ENCODE data around the gene RNF151.
A peak's percentile ranks its signal among the peaks of the same experiment; 100 is the strongest.

The RNF151 gene

GRCh38 chr16:1933097-1933661 lies 33.5 kb upstream of the RNF151 start:
- peak overlapping the region in 1 of 2 experiments; percentile 24 for H2BK12ac ChIP-seq (ENCODE audit: low read length in 2 of 2)
- no peak overlapping the region for H2BK120ac ChIP-seq (ENCODE audit: low read depth, low read length)
- no peak overlapping the region for H3K9ac ChIP-seq (ENCODE audit: low read length)
- no peak for DNase-seq
- H3K9me3 ChIP-seq (ENCODE audit: control insufficient read depth, low read length) = no peaks in the 10 kb centered on the region
- H2BK15ac ChIP-seq (ENCODE audit: low read depth, poor library complexity, severe bottlenecking) = no peak overlapping the region
- H3K79me1 ChIP-seq (replicated peaks; ENCODE audit: low read length, poor library complexity, severe bottlenecking) = no peaks in the 10 kb centered on the region
- peaks cover 0 to 24% of the 10 kb centered on the region in 2 experiments for H3K27me3 ChIP-seq (ENCODE audit: control insufficient read depth in 1 of 2, insufficient read depth in 1 of 2, low read length in 2 of 2)
- no peak overlapping the region for H4K91ac ChIP-seq (ENCODE audit: low read length)
- H3K23ac ChIP-seq (ENCODE audit: low read length in 2 of 2) = peak overlapping the region in 1 of 2 experiments; percentile 18
- WGBS = 78% methylated on average over 23 of the region's 23 CpGs
- H3K27ac ChIP-seq (ENCODE audit: low read length, poor library complexity, severe bottlenecking) = no peak overlapping the region
- no peak overlapping the region for H2AFZ ChIP-seq (ENCODE audit: low read depth, low read length)
- H3K4me1 ChIP-seq (ENCODE audit: control insufficient read depth, insufficient read depth, low read depth, low read length) = peaks cover 22% of the 10 kb centered on the region
- no peak overlapping the region for H2BK5ac ChIP-seq (ENCODE audit: low read depth, low read length, poor library complexity, severe bottlenecking)
- no peak overlapping the region for H3K4me3 ChIP-seq (ENCODE audit: insufficient read depth in 1 of 2, low read depth in 1 of 2, low read length in 2 of 2)
- no peak overlapping the region for H4K8ac ChIP-seq (ENCODE audit: low read length)
- no peak overlapping the region for H3K4me2 ChIP-seq (ENCODE audit: low read length, poor library complexity, severe bottlenecking)
- H3K36me3 ChIP-seq (ENCODE audit: control insufficient read depth in 1 of 2, insufficient read depth in 2 of 2, low read depth in 1 of 2, low read length in 2 of 2) = peaks cover 10 to 19% of the 10 kb centered on the region in 2 experiments
- H2AK5ac ChIP-seq (ENCODE audit: low read length, severe bottlenecking) = no peak overlapping the region
- H3K14ac ChIP-seq (ENCODE audit: low read length in 2 of 2) = peak overlapping the region in 1 of 2 experiments; percentile 71
- H3K4ac ChIP-seq (ENCODE audit: low read depth in 1 of 2, low read length in 2 of 2) = no peak overlapping the region
- H3K18ac ChIP-seq (ENCODE audit: low read depth in 1 of 2, low read length in 2 of 2) = no peak overlapping the region

DNA sequence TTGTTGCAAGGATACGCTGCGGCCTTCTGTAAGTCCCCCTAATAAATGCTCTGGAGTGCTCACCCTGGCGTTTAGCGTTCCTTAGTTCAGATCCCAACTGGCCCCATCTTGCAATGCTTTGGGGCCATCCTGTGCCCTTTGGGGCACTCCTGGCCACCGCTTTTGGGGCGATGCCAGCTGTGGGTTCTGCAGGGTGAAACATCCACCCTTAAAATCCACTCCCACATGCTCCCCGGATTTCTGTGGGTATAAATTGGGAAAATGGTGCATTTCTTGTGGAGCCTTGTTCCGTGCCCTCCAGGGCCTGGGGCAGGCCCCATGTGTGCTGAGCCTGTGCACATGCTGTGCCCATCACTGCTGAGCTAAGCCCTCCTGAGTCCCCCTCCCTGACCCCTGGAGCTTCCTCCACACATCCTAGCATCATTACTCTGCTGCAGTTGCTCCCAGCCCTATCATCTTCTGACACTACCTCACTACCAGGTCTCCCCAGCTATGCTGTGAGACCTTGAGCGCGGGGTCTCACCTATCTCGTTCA lies 29.6 kb upstream of the RNF151 start:
- no peak overlapping the region for H3K14ac ChIP-seq (ENCODE audit: low read length in 2 of 2)
- H2AK5ac ChIP-seq (ENCODE audit: low read length, severe bottlenecking) = no peak overlapping the region
- H4K91ac ChIP-seq (ENCODE audit: low read length) = no peak overlapping the region
- no peak overlapping the region for H3K4me3 ChIP-seq (ENCODE audit: insufficient read depth in 1 of 2, low read depth in 1 of 2, low read length in 2 of 2)
- H3K18ac ChIP-seq (ENCODE audit: low read depth in 1 of 2, low read length in 2 of 2) = no peak overlapping the region
- H3K4ac ChIP-seq (ENCODE audit: low read depth in 1 of 2, low read length in 2 of 2) = no peak overlapping the region
- peaks cover 16% of the 10 kb centered on the region for H3K4me1 ChIP-seq (ENCODE audit: control insufficient read depth, insufficient read depth, low read depth, low read length)
- H3K9me3 ChIP-seq (ENCODE audit: control insufficient read depth, low read length) = no peaks in the 10 kb centered on the region
- H2BK12ac ChIP-seq (ENCODE audit: low read length in 2 of 2) = no peak overlapping the region
- no peak overlapping the region for H4K8ac ChIP-seq (ENCODE audit: low read length)
- 96% methylated on average over 6 of the region's 11 CpGs for WGBS
- H2BK5ac ChIP-seq (ENCODE audit: low read depth, low read length, poor library complexity, severe bottlenecking) = no peak overlapping the region
- no peak overlapping the region for H3K23ac ChIP-seq (ENCODE audit: low read length in 2 of 2)
- H3K36me3 ChIP-seq (ENCODE audit: control insufficient read depth in 1 of 2, insufficient read depth in 2 of 2, low read depth in 1 of 2, low read length in 2 of 2) = peaks cover 33 to 46% of the 10 kb centered on the region in 2 experiments
- no peak overlapping the region for H2AFZ ChIP-seq (ENCODE audit: low read depth, low read length)
- no peak for DNase-seq
- no peak overlapping the region for H2BK120ac ChIP-seq (ENCODE audit: low read depth, low read length)
- no peak overlapping the region for H2BK15ac ChIP-seq (ENCODE audit: low read depth, poor library complexity, severe bottlenecking)
- H3K79me1 ChIP-seq (replicated peaks; ENCODE audit: low read length, poor library complexity, severe bottlenecking) = peaks cover 5% of the 10 kb centered on the region
- H3K27me3 ChIP-seq (ENCODE audit: control insufficient read depth in 1 of 2, insufficient read depth in 1 of 2, low read length in 2 of 2) = peaks cover 0 to 18% of the 10 kb centered on the region in 2 experiments
- no peak overlapping the region for H3K9ac ChIP-seq (ENCODE audit: low read length)
- no peak overlapping the region for H3K27ac ChIP-seq (ENCODE audit: low read length, poor library complexity, severe bottlenecking)
- H3K4me2 ChIP-seq (ENCODE audit: low read length, poor library complexity, severe bottlenecking) = no peak overlapping the region

DNA sequence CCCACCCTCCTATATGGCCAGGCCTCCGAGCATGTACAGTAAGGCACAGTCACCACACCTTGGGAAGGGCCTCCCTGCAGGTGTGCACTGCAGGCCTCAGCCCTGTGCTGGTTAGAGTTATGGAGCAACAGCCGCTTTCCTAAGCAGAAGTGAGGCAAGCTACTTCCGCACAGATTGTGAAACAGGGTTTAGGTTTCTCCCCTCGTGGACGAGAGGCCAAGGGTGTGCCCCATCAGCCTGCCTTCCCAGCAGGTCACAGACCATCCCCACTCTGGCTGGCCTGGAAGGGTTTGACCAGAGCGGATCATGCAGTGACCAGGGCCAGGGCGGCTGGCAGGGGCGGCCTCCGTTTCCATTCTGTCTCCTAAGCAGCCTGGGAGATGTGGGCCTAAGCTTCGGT lies 28.3 kb upstream of the RNF151 start:
- Histone ChIP-seq H2AK5ac (ENCODE audit: low read length, severe bottlenecking) (no peak overlapping the region), H4K91ac (ENCODE audit: low read length) (no peak overlapping the region), H3K4me1 (ENCODE audit: control insufficient read depth, insufficient read depth, low read depth, low read length) (peaks cover 19% of the 10 kb centered on the region), H3K4me2 (ENCODE audit: low read length, poor library complexity, severe bottlenecking) (no peak overlapping the region), H3K4ac (ENCODE audit: low read depth in 1 of 2, low read length in 2 of 2) (no peak overlapping the region), H2BK15ac (ENCODE audit: low read depth, poor library complexity, severe bottlenecking) (no peak overlapping the region), H3K4me3 (ENCODE audit: insufficient read depth in 1 of 2, low read depth in 1 of 2, low read length in 2 of 2) (no peak overlapping the region), H3K27me3 (ENCODE audit: control insufficient read depth in 1 of 2, insufficient read depth in 1 of 2, low read length in 2 of 2) (peaks cover 0 to 5% of the 10 kb centered on the region in 2 experiments), H3K23ac (ENCODE audit: low read length in 2 of 2) (no peak overlapping the region), H3K14ac (ENCODE audit: low read length in 2 of 2) (no peak overlapping the region), H3K18ac (ENCODE audit: low read depth in 1 of 2, low read length in 2 of 2) (no peak overlapping the region), H3K9me3 (ENCODE audit: control insufficient read depth, low read length) (no peaks in the 10 kb centered on the region), H2BK12ac (ENCODE audit: low read length in 2 of 2) (no peak overlapping the region), H2BK5ac (ENCODE audit: low read depth, low read length, poor library complexity, severe bottlenecking) (no peak overlapping the region), H3K27ac (ENCODE audit: low read length, poor library complexity, severe bottlenecking) (no peak overlapping the region), H3K79me1 (replicated peaks; ENCODE audit: low read length, poor library complexity, severe bottlenecking) (peaks cover 10% of the 10 kb centered on the region), H3K9ac (ENCODE audit: low read length) (no peak overlapping the region), H3K36me3 (ENCODE audit: control insufficient read depth in 1 of 2, insufficient read depth in 2 of 2, low read depth in 1 of 2, low read length in 2 of 2) (peaks cover 33 to 46% of the 10 kb centered on the region in 2 experiments), H4K8ac (ENCODE audit: low read length) (no peak overlapping the region), H2AFZ (ENCODE audit: low read depth, low read length) (no peak overlapping the region), H2BK120ac (ENCODE audit: low read depth, low read length) (no peak overlapping the region)
- WGBS = 97% methylated on average over 10 of the region's 10 CpGs
- no peak for DNase-seq

GRCh38 chr16:1938910-1939309 lies 27.7 kb upstream of the RNF151 start:
- H2BK120ac ChIP-seq (ENCODE audit: low read depth, low read length) = no peak overlapping the region
- no peak overlapping the region for H2BK15ac ChIP-seq (ENCODE audit: low read depth, poor library complexity, severe bottlenecking)
- peaks cover 21% of the 10 kb centered on the region for H3K4me1 ChIP-seq (ENCODE audit: control insufficient read depth, insufficient read depth, low read depth, low read length)
- DNase-seq = no peak
- no peak overlapping the region for H2AK5ac ChIP-seq (ENCODE audit: low read length, severe bottlenecking)
- H3K27me3 ChIP-seq (ENCODE audit: control insufficient read depth in 1 of 2, insufficient read depth in 1 of 2, low read length in 2 of 2) = no peaks in the 10 kb centered on the region
- no peak overlapping the region for H3K23ac ChIP-seq (ENCODE audit: low read length in 2 of 2)
- peaks cover 33 to 46% of the 10 kb centered on the region in 2 experiments for H3K36me3 ChIP-seq (ENCODE audit: control insufficient read depth in 1 of 2, insufficient read depth in 2 of 2, low read depth in 1 of 2, low read length in 2 of 2)
- no peak overlapping the region for H2BK12ac ChIP-seq (ENCODE audit: low read length in 2 of 2)
- no peak overlapping the region for H3K18ac ChIP-seq (ENCODE audit: low read depth in 1 of 2, low read length in 2 of 2)
- no peak overlapping the region for H2AFZ ChIP-seq (ENCODE audit: low read depth, low read length)
- H3K4ac ChIP-seq (ENCODE audit: low read depth in 1 of 2, low read length in 2 of 2) = no peak overlapping the region
- no peak overlapping the region for H3K4me3 ChIP-seq (ENCODE audit: insufficient read depth in 1 of 2, low read depth in 1 of 2, low read length in 2 of 2)
- H4K91ac ChIP-seq (ENCODE audit: low read length) = no peak overlapping the region
- H4K8ac ChIP-seq (ENCODE audit: low read length) = no peak overlapping the region
- no peak overlapping the region for H3K9ac ChIP-seq (ENCODE audit: low read length)
- no peak overlapping the region for H3K27ac ChIP-seq (ENCODE audit: low read length, poor library complexity, severe bottlenecking)
- 94% methylated on average over 17 of the region's 17 CpGs for WGBS
- H3K9me3 ChIP-seq (ENCODE audit: control insufficient read depth, low read length) = no peaks in the 10 kb centered on the region
- no peak overlapping the region for H2BK5ac ChIP-seq (ENCODE audit: low read depth, low read length, poor library complexity, severe bottlenecking)
- H3K4me2 ChIP-seq (ENCODE audit: low read length, poor library complexity, severe bottlenecking) = no peak overlapping the region
- H3K14ac ChIP-seq (ENCODE audit: low read length in 2 of 2) = no peak overlapping the region
- H3K79me1 ChIP-seq (replicated peaks; ENCODE audit: low read length, poor library complexity, severe bottlenecking) = peaks cover 10% of the 10 kb centered on the region

Measured in mesenchymal stem cell (in vitro differentiated cells and primary cell).